Transverse colon (tissue), 4 donors: Measurements from ENCODE around the gene P3H1.

Source experiments
- EP300 ChIP-seq: sonication (generic); formaldehyde crosslinking; IDR thresholded peaks from one replicate; pipeline ENCODE4 v1.6.1; 2017; ENCODE audit warnings: antibody characterized with exemption, low read depth
- POLR2A ChIP-seq: fragments of 450-650 bp; IDR thresholded peaks from one replicate; pipeline ENCODE4 v1.6.1; 2016; ENCODE audit warnings: antibody characterized with exemption, mild to moderate bottlenecking, moderate library complexity
- POLR2AphosphoS5 ChIP-seq, 3 donors: sonication (generic); formaldehyde crosslinking; IDR thresholded peaks; one replicate each; pipeline ENCODE4 v1.6.1; 2016; ENCODE audit warnings: antibody characterized with exemption in 3 of 3
- TF ChIP-seq, protein P1 (sequence below), 5 experiments: fragments of 200-600 bp in 3 of 5; fragments of 450-650 bp in 2 of 5; sonication (generic) in 3 of 5; IDR thresholded peaks; 1 replicate in 2 of 5; 2 replicates in 3 of 5; pipeline ENCODE4 v1.5.1; 2016 to 2017; ENCODE audit warnings: antibody characterized with exemption in 5 of 5, inconsistent platforms in 3 of 5, mild to moderate bottlenecking in 2 of 5, moderate library complexity in 1 of 5

DNA sequence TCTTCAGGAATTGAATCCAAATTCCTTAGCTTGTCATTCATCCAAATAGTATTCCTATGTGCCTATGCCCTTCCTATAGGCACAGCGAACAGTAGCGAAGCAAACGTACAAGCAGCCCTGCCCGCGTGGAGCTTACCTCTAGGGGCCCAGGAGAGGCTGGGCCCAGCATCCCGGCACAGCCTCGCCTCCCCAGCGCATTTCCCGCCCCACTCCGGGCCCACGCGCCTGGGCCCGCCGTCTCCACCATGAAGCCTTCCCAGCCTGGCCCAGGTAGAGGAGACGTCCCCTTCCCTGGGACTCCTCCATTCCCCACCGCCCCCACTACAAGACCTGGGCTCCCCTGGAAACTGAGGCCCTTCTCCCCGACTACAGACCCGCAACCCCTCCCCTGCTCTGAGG, 17.7 kb upstream of the P3H1 start:
- TF ChIP-seq, protein P1, sequence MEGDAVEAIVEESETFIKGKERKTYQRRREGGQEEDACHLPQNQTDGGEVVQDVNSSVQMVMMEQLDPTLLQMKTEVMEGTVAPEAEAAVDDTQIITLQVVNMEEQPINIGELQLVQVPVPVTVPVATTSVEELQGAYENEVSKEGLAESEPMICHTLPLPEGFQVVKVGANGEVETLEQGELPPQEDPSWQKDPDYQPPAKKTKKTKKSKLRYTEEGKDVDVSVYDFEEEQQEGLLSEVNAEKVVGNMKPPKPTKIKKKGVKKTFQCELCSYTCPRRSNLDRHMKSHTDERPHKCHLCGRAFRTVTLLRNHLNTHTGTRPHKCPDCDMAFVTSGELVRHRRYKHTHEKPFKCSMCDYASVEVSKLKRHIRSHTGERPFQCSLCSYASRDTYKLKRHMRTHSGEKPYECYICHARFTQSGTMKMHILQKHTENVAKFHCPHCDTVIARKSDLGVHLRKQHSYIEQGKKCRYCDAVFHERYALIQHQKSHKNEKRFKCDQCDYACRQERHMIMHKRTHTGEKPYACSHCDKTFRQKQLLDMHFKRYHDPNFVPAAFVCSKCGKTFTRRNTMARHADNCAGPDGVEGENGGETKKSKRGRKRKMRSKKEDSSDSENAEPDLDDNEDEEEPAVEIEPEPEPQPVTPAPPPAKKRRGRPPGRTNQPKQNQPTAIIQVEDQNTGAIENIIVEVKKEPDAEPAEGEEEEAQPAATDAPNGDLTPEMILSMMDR (IDR thresholded peaks at IDR 0.05): no peak
- TF ChIP-seq EP300 (no peak), POLR2A (no peak), POLR2AphosphoS5 (IDR thresholded peaks at IDR 0.05) (no peak)
